GM19324 (cell line): ENCODE results near the gene RCCD1.

Source experiments
- ATAC-seq: cut with Tn5 transposase; IDR thresholded peaks from one replicate; pipeline ENCODE4 v1.9.1; 2021; ENCODE audit warnings: mild to moderate bottlenecking, moderate library complexity; ENCODE audit not compliant: unreplicated experiment, low FRiP score

The RCCD1 gene

GRCh38 chr15:90960298-90961091 is 5.8 kb downstream of the RCCD1 start:
- ATAC-seq, result no peak

GRCh38 chr15:90962021-90962420 is 7.3 kb downstream of the RCCD1 start:
- no peak for ATAC-seq

- ATAC-seq, result no peak
These were observed 11.6 kb downstream of the RCCD1 start for GRCh38 chr15:90966262-90966661.

- no peak for ATAC-seq
These were observed 12.5 kb downstream of the RCCD1 start for GRCh38 chr15:90967206-90967605.

GRCh38 chr15:90968434-90968833 is 13.8 kb downstream of the RCCD1 start:
- ATAC-seq, result no peak

GRCh38 chr15:90970274-90970673 is 15.6 kb downstream of the RCCD1 start:
- no peak for ATAC-seq

GRCh38 chr15:90972133-90972532 is 17.4 kb downstream of the RCCD1 start:
- ATAC-seq, result no peak

GRCh38 chr15:90974216-90974615 is 19.5 kb downstream of the RCCD1 start:
- ATAC-seq, result no peak

- no peak for ATAC-seq
These were observed 24.9 kb downstream of the RCCD1 start for GRCh38 chr15:90979582-90979981.

- no peak for ATAC-seq
These were observed 27.0 kb downstream of the RCCD1 start for GRCh38 chr15:90981681-90982080.

GRCh38 chr15:90982135-90982534 is 27.5 kb downstream of the RCCD1 start:
- no peak for ATAC-seq

GRCh38 chr15:90986790-90987507 is 32.3 kb downstream of the RCCD1 start:
- peak; percentile 53 for ATAC-seq

- no peak for ATAC-seq
These were observed 33.0 kb downstream of the RCCD1 start for GRCh38 chr15:90987561-90988141.

GRCh38 chr15:90988296-90988695 is 33.6 kb downstream of the RCCD1 start:
- no peak for ATAC-seq

GRCh38 chr15:90989040-90989768 is 34.5 kb downstream of the RCCD1 start:
- ATAC-seq, result no peak

- no peak for ATAC-seq
These were observed 35.8 kb downstream of the RCCD1 start for GRCh38 chr15:90990446-90990845.

- no peak for ATAC-seq
These were observed 37.1 kb downstream of the RCCD1 start for GRCh38 chr15:90991587-90992285.

- ATAC-seq, result peak; percentile 20
These were observed 39.4 kb downstream of the RCCD1 start for GRCh38 chr15:90994059-90994416.

GRCh38 chr15:90994417-90995311 is 40.0 kb downstream of the RCCD1 start, which contains the start of gene PRC1:
Gene PRC1, minus strand, starts transcription at chr15:90994535. Its CDS starts 118 bp downstream, at chr15:90994417.
- peak; percentile 94 for ATAC-seq
